NAMALWA (cell line): ENCODE results near the gene ROR2.

Source experiments
- DNase-seq: peaks from one replicate; pipeline ENCODE4 v3.0.0-alpha.2; 2015; ENCODE audit warnings: low spot score

The ROR2 gene

DNA sequence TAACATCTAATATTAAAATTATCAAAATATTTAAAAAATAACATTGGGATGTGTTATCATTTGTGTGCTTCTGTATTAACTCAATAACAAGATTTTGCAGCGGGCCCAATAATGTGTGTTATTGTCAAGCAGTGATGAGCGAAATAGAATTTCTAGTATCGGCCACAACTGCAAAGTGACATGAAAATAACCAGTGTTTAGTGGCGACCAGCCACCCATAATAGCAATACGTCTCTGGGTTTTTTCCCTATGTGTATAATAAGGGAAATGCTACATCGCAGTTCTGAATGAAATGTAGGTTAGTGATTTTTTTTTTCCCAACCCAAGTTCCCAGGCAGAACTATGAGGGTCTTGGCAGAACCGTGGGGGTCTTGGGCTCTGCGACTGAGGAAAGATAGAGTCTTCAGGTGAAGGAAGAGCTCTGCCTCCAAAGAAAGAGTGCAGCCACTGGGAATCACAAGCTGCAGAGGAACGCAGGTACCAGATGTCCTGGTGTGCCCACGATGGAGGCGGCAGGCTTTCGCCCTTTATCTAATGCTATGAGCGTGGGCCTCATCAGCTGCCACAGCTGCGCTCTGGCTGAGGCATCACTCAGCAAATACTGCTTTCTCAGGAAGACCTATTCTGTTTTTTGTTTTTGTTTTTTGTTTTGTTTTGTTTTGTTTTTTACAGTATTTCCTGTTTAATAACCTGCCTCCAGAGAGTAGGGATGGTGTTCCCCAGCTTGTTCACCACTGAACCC is 235.0 kb downstream of the ROR2 start:
- no peak for DNase-seq

DNA sequence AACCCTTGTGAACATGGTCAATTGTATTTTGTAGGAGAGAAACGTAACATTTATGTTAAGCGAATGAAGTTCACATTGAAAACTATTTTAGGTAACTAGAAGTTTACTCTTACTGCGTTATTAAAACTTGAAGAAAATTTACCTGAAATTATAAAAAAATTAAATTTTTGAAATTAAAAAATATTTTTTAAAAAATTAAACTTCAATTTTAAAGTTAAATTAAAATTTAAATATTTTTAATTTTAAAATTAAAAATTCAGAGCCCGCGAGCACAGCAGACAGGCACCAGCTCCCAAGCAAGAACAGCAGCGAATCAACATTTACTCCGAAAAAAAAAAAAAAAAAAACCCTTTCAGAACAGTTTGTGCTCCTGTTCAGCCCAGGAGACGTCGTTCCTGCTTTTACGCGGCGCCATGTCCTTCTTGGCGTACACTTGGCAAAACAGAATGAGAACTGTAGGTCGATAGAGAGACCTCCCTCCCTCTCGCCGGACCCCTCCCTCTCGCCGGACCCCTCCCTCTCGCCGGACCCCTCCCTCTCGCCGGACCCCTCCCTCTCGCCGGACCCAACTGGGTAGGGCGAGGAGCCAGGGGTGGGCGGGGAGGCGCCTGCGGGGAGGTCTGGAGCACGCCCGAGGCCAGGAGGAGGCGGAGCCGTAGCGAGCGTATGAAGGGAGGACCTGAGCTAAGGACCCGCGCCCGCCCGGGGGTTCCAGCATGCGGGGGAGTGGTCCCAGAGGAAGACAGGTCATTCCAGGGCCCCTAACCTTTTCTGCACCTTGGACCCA is 235.8 kb downstream of the ROR2 start:
- no peak for DNase-seq

DNA sequence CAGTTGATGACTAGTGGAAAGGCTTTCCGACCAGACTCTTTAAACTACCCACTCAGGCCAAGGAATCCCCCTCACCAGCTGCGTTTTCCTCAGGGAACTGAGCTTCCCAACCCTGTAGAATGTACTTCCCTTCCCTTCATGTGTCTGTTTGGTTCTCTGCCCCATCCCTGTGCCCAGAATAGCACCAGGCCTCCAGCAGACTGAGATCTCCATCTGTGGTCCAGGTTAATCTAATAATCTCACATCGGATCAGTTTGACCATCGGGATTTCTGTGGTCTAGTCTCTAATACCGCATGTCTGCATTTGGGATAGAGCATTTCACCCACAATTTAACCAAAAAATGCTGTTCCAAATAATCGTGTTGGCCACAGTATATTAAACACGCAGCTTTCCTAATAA is 237.2 kb downstream of the ROR2 start:
- no peak for DNase-seq

DNA sequence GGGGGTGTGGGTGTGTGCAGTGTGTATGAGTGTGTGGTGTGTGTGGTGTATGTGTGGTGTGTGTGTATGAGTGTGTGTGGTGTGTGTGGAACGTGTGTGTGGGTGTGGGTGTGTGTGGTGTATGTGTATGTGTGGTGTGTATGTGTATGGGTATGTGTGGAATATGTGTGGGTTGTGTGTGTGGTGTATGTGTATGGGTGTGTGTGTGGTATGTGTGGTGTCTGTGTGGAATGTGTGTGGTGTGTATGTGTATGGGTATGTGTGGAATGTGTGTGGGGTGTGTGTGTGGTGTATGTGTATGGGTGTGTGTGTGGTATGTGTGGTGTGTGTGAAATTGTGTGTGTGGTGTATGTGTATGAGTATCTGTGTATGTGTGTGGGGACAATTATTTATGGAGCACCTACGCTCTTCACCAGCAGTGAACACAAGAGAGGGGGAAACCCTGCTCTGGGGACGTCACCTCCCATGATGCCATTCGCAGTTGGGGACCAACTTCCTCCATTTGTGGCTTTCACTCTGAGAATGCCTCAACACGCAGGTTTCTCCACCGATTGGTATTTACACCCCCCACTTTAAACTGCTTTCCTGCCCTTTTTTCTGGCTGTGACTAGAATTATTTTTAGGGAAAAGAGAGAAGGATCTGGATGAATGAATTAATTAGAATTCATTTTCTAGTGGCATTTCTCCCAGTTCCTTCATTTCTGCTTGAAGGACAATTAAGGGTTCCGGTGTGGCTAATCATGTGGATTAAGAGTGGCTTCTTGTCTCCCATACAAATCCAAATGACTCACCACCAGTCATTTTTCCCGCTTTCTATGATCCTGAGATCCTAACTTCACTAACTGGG is 238.1 kb downstream of the ROR2 start:
- peak; percentile 79 for DNase-seq

DNA sequence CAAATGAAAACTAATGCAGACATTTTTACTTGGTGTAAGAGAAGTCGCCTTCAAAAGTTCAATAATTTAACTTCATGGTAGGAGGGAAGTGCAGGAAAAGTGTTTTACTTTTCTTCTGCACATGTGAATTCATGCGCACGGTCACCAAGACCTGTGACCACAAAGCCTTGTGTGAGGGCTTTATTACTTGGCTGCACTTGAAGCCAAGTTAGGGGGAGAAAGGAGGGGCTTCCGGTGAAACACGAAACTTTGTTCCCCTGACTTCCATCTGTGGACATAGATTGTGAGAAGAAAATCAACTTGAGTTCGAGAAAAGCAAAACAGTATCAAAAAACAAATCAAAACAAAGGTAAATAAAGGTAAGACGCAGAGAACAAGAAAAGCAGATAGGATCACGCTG is 239.9 kb downstream of the ROR2 start:
- no peak for DNase-seq

DNA sequence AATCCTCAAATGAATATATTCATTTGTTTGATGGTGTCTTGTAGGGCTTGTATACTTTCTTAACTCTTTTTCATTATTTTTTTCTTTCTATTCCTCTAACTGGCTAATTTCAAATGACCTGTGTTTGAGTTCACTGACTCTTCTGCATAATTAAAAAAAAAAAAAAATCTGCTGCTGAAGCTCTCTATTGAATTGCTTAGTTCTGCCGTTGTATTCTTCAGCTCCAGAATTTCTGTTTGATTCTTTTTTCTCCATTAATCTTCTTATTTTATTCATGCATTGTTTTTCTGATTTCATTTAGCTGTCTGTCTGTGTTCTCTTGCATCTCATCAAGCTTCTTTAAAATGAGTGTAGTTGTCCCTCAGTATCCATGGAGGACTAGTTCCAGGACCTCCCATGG is 244.6 kb downstream of the ROR2 start:
- no peak for DNase-seq

DNA sequence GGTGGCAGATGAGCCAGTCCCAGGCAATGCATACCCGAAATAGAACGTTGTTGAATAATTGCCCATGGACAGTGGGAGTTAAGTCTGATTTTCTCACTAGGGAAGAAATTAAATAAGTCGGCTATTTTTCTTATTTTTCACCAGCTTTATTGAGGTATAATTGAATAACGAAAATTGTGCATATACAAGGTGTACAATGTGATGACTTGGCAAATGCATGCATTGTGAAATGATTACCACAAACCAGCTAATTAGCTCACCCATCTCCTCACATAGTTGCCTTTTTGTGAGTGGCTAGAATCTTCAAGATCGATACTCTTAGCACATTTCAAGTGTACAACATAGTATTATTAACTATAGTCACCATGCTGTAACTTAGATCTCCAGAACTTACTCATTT is 249.6 kb downstream of the ROR2 start:
- DNase-seq, result no peak

DNA sequence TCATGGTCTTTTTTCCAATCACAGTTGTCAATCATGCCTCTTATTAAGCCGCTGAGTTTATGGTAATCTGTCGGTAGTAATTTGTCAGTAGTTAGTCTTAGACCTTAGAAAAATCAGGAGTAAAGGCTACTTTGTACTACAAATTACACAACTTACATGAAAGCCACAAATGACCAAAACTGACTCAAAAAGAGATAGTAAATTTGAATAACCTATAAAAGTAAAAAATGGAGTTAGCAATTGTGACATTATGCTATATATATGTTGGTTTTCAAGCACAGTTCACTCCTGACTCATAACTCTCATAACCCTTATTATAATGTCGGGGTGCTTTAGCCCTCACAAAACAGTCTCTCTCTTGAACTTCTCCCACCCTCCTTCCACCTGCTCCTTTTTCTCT is 251.8 kb downstream of the ROR2 start:
- no peak for DNase-seq

DNA sequence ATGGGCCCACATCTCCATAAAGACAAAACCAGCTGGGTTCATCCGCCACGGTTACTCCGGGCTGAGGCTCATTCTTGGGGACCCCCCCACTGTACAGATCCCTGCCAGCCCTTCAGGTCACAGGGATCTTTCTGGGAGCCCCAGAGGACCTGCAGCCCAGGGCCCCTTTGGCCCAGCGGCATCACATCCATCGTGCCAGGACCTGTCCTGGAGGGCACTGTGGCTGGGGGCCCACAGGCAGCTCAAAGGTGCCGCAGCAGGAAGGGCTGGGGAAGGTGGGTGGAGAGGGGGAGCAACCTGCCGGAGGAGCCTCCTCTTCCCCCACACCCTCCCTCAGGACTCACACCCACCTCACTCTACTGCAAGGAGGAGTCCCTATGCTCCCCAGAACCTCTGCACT is 252.8 kb downstream of the ROR2 start:
- no peak for DNase-seq

DNA sequence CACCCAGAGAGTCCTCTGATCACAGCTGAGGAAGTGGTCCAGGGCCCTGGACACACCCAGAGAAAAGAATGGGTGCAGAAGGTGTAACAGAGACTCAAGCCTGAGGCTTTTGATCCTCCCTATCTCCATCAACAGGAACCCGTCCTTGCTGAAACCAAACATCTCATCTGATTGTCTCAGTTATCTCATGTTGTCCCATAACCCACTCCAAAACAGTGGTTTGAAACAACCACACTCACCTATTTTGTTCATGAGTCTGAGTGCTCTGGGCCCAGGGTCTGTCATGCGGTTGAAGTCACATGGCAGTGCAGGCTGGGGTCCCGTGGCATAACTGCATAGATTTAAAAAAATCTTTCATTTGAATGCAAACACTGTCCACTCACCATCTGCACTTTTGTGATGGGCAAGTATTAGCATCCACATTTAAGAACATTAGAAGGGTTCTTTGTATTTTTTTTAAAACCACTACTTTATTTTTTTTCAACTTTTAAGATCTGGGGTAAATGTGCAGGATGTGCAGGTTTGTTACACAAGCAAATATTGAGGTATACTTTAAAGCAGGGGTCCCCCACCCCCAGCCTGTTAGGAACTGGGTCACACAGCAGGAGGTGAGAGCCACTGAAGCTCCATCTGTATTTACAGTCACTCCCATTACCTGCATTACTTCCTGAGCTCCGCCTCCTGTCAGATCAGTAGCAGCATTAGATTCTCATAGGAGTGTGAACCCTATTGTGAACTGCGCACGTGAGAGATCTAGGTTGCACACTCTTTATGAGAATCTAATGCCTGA is 255.8 kb downstream of the ROR2 start:
- no peak for DNase-seq

DNA sequence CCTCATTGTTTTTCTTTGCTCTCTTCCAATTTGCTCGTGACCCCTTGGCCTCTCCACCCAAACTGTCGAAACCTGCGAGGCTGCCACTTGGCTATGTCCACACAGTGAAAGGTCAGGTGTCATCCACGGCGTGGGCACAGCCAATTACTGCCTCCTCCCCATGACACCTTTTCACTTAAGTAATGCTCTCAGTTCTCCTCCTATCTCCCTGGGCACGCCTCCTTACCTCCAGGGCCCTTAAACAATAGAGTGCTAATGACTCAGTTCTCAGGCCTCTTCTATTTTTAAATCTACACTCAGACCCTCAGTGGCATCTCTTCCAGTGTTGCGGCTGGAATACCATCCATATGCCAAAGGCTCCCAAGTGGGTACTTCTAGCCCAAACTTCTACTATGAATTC is 256.8 kb downstream of the ROR2 start:
- DNase-seq, result no peak

DNA sequence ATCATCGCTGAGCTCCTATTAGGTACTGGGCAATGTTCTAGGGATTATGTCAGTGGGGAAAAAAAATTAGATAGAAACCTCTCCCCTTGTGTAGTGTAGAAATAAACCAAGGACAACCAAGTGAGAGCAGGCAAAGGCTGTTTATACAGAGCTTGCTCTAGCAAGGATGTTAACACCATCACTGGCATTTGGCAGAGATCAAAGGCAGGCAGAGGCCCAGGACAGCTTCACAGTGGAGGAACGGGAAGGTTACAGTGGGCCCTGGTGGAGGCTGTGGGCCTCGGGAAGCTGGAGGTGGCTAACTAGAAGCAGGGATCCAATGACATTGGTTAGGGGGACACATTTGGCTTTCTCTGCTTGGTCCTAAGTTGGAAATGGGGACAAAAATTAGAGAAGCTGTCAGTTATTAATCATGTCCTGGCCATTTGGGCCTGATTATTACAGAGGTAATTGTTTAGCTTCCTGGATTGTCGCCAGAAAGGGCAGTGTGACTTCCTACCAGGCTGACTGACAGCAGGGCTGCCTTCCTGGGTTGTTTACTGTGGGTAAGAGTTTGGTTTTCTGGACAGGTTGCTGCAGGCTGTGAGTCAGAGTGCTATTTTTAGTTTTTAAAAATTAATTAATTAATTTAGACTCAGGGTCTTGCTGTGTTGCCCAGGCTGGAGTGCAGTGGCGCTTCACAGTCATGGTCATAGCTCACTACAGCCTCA is 259.3 kb downstream of the ROR2 start:
- DNase-seq, result no peak

DNA sequence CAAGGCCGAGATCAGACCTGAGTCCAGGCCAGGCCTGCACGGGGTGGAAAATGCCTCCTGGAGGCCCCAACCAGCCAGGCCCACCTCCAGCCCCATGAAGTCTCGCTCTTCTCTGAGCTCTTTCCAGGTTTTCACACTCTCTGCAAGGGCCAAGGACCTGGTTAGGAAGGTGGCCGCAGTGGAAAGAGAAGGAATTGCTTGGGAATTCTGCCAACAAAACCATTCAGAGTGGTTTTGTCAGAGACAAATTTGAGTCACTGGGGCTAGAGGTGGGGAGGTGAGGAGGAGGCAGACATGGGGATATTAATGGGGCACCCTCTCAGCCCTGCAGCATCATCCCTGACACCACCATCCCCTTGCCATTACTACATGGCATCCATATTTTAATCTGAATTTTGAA is 261.0 kb downstream of the ROR2 start:
- DNase-seq, result no peak

DNA sequence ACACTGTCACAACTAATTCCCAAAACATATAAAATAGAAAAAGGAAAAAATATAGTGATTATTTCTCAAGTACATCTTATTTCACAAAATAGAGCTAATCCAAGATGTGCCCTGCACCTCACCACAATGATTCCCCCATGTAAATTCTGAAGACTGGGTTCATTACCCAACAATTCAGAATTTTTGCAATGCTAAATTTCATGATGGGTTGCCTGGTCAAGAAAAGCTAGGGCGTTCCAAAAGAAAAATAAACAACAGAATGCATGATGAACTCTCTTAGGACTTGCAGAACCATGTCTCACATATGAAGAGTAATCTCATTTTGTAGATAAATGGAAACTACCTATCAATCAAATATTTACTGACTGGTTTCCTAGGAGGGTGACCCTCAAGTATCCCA is 266.8 kb downstream of the ROR2 start:
- no peak for DNase-seq

DNA sequence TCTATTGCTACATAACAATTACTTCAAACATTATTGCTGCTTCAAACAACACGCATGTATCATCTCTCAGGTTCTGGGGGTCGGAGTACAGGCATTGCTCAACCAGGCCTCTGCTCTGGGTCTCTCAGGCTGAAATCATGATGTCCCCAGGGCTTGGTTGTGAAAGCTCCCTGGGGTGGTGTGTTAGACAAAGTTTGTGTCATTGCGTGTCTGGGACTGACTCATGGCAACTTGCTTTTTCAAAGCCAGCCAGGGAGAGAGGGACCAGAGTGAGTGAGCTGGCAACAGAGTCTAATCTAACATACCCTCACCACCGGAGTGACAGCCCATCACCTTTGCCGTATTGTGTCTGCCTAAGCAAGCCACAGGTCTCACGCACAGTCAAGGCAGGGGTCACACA is 267.2 kb downstream of the ROR2 start:
- DNase-seq, result no peak

DNA sequence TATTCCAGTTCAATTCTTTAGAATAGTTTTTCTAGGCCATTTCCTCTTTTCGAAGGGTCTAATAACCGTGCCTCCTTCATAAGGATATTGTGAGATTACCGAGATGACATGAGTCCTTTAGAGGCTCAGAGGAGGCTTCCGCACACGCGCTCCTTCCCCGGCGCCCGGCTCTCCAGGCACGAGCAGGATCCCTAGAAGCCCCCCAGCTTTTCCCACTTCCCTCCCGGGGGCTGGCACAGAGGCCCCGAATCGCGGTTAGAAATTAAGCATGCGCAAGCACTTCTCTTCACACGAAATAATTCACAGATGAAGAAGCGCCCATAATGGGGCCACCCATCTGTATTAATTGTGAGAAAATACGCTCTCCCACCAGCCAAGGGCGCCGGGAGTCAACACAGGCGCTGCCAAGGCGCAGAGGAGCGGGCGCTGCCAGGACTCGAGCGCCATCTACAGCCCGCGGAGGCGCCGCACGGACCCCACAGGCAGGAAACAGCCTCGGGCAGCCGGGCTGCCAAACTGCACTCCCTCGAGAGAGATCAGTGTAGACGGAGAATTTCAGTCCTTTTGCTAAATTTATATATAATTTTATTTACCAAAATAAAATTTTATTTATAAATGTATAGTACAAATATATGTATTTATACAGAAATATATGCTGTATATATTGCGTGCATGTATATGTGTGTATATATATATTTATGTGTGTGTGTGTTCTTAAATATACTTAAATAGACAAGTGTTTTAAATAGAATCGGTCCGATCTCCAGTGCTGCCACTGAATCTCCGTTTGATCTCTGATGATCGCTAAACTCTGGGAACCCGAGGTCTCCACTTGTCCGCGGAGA is 268.3 kb downstream of the ROR2 start:
- DNase-seq, result peak; percentile 63

DNA sequence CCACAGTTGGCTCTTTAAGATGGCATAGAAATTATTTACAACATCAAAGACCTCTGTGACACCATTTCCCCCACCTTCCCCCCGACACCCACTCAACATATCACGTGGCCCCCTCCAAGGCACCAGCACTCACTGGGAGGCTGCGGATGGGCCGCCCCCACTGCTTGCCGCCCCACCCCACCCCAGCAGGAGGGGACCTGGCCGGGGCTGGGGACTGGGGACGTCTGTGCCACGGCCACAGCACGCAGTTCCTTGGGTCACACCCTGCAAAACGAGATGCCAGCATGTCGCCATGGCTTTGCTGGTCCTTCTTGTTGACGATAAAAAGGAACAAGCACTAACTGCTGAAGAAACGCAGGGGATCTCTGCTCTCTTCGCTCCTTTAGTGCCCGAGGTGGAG is 269.0 kb downstream of the ROR2 start:
- no peak for DNase-seq

DNA sequence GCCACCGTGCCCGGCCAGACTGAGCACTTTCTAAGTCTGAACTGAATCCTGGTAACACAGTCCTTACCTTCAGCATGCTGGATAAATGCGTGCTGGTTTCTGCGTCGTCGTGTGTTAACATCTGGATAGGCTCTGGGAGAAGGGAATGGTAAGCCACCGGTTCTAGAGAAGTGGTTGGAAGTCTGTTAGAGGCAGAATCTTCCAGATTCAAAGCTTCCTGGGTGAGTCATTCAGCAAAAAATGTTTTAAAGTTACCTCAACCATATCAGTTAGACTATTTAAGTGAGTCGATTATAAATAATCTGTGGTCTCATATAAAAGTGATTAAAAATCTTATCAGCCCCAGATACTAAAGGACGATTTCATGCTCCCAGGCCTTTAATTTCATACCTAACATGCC is 269.9 kb downstream of the ROR2 start:
- DNase-seq, result no peak

DNA sequence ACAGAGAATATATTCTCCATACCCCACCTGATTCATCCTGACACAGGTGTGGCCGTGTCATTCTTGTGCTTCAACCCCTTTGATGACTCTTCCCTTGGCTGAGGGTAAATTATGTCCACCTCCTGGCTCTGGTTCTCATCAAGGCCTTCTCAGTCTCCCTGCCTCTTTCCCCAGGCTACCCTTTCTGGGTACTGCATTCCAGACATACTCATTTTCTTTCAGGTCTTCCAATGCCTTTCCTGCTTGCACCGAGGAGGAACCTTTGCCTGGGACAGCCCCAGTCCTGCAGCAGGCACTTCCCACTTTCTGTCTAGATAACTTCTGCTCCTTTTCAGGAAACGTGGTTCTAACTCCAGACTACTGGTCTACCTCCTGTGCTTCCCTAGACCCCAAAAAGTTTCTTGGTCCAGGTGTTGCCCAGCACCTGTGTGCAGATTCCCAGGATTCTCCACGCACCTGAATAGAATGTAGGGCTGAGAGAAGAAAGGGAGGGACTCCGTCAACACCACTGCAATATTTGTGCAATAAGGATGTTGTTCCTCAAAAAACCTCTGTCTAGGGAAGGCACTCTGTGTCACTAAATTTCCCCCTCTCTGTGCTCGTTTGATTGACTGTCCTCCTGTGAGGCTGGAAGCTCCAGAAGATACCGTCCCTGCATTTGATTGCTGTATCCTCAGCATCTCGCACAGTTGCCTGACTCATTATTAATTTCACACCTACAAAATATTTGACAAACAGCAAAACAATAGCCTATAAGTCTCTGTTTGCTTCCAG is 271.0 kb downstream of the ROR2 start:
- DNase-seq, result no peak
